Right cardiac atrium (tissue), 5 donors: ENCODE measurements around the gene CDHR4. TPM values are rescaled to one million over a fixed set of nuclear protein-coding genes. Genes with fewer than 3 reads are reported as not detected.
"Not testable (repeated sequence)": the region's sequence is repeated elsewhere in the genome, so short reads cannot be mapped to it uniquely, and the experiment has no call there.

ENCODE experiments used
- ATAC-seq, 2 donors: fragments of 200-7000 bp; cut with Tn5 transposase; one replicate each; pipeline versions ENCODE4 v1.8.0 to v1.9.1; 2020; ENCODE audit warnings: moderate library complexity in 2 of 2, mild to moderate bottlenecking in 1 of 2
- DNase-seq, 3 donors: peaks; one replicate each; pipeline ENCODE4 v3.0.0-alpha.2; 2020
- H3K27ac ChIP-seq: one replicate; pipeline ENCODE4 v1.5.1; 2013; ENCODE audit warnings: mild to moderate bottlenecking, low read length, control low read depth, moderate library complexity
- H3K27me3 ChIP-seq: one replicate; pipeline ENCODE4 v1.6.1; 2013; ENCODE audit not compliant: control insufficient read depth, insufficient read depth
- H3K4me1 ChIP-seq: one replicate; pipeline ENCODE4 v1.6.1; 2013; ENCODE audit warnings: low read length; ENCODE audit not compliant: control insufficient read depth, insufficient read depth
- H3K4me3 ChIP-seq: one replicate; pipeline ENCODE4 v1.5.1; 2013; ENCODE audit warnings: low read length, control low read depth
- H3K9me3 ChIP-seq: one replicate; pipeline ENCODE4 v1.6.1; 2013; ENCODE audit warnings: low read length; ENCODE audit not compliant: control insufficient read depth
- WGBS: extraction: QIAGEN DNeasy Blood & Tissue Kit; methylation state at CpG from one replicate; pipeline ENCODE4 v1.1.7; 2013; 5-methylcytosine and 5-hydroxymethylcytosine counted together
- intact Hi-C, 4 donors: fragments of 100-400 bp; cut with DNase I; formaldehyde crosslinking; loops; one replicate each; pipeline versions ENCODE4 v1.11.0 to v1.14.0; 2022 to 2023
- polyA plus RNA-seq: library from polyadenylated mRNA; stranded (reverse); fragments of 200-250 nt; gene quantifications from one replicate; pipeline ENCODE4 v1.2.3, GENCODE V29; 2013
- total RNA-seq, 4 donors: library from RNA; stranded (reverse); fragmentation: NEBNext Ultra II Directional; extraction: Animal tissue kit (Norgen Biotek cat#: 25700); gene quantifications; one replicate each; pipeline ENCODE4 v1.2.1, GENCODE V29; 2021
- donor health status: healthy with polysubstance abuse.
- donor health status: DM: no; HTN: yes; CAD: no.
- donor health status: DM: no; HTN: no; CAD: no.
- donor health status: DM: no; HTN: yes; CAD: no; lungs with severe emphysema.
- donor health status: DM: yes; HTN: yes; CAD: no.

The CDHR4 gene
- total and polyA plus RNA-seq, 5 donors, result 0.07 to 0.29 TPM; not detected in 3

GRCh38 chr3:49826016-49826415 is 26.3 kb upstream of the CDHR4 start:
- Histone ChIP-seq H3K4me1 (no peaks in the 10 kb centered on the region), H3K27me3 (no peaks in the 10 kb centered on the region), H3K27ac (no peak overlapping the region), H3K4me3 (no peak overlapping the region), H3K9me3 (no peaks in the 10 kb centered on the region)
- ATAC-seq (no peak), DNase-seq (peak in 1 of 3 donors; percentile 18)
- intact Hi-C loops, result no loop called here
- WGBS, result 61% methylated on average over 6 of the region's 6 CpGs

- WGBS, result 96% methylated on average over 3 of the region's 3 CpGs
- ATAC-seq, H3K9me3 ChIP-seq, H3K4me1 ChIP-seq, H3K27me3 ChIP-seq, H3K4me3 ChIP-seq, DNase-seq, H3K27ac ChIP-seq, intact Hi-C loops: not testable (repeated sequence)
Observed at GRCh38 chr3:49823131-49823530, 23.5 kb upstream of the CDHR4 start.

- no peaks in the 10 kb centered on the region for H3K9me3 ChIP-seq
- peak within 1 kb of the TSS; percentile 91 for H3K27ac ChIP-seq
- intact Hi-C loops, result no loop called here
Observed at GRCh38 chr3:49813497-49814174, 14.0 kb upstream of the CDHR4 start, which contains the start of gene UBA7. TSS of gene UBA7 (minus strand) at chr3:49813953. CDS start at chr3:49813787, 166 bp downstream.

GRCh38 chr3:49812916-49813496 is 13.3 kb upstream of the CDHR4 start:
- Histone ChIP-seq H3K4me1 (peaks cover 10% of the 10 kb centered on the region), H3K27ac (peak overlapping the region; percentile 91), H3K27me3 (no peaks in the 10 kb centered on the region), H3K9me3 (no peaks in the 10 kb centered on the region), H3K4me3 (peak overlapping the region; percentile 49)
- DNase-seq, result peak in 1 of 3 donors; percentile 55
- ATAC-seq, result peak; percentile 41 to 43
- whole genome bisulfite sequencing, result 24% methylated on average over 9 of the region's 9 CpGs
- intact Hi-C loops, result no loop called here

More at GRCh38 chr3:49813497-49814174, 14.0 kb upstream of the CDHR4 start, which contains the start of gene UBA7:
- no peaks in the 10 kb centered on the region for H3K27me3 ChIP-seq
- 7% methylated on average over 9 of the region's 9 CpGs for WGBS
- H3K4me3 ChIP-seq, result peak within 1 kb of the TSS; percentile 49
- H3K4me1 ChIP-seq, result peaks cover 10% of the 10 kb centered on the region
- DNase-seq (peak; percentile 48 to 83 (median 74)), ATAC-seq (peak; percentile 91 to 93)

- H3K4me1 ChIP-seq, result peaks cover 38% of the 10 kb centered on the region
- peak overlapping the region; percentile 8 for H3K27ac ChIP-seq
- no peaks in the 10 kb centered on the region for H3K9me3 ChIP-seq
- no peaks in the 10 kb centered on the region for H3K27me3 ChIP-seq
- no peak overlapping the region for H3K4me3 ChIP-seq
- ATAC-seq (no peak), DNase-seq (peak in 1 of 3 donors; percentile 60)
- 62% methylated on average over 13 of the region's 13 CpGs for WGBS
- intact Hi-C loops, result loop anchor here in 1 of 4 donors (10.0 kb wide), 1 partner anchor 97 kb away; the partner anchor contains the start of gene MST1R
Observed at GRCh38 chr3:49807431-49808114, 7.9 kb upstream of the CDHR4 start.

- intact Hi-C loops, result loop anchor here in 1 of 4 donors (10.0 kb wide), 1 partner anchor 98 kb away; the partner anchor contains the start of gene MST1R
- Histone ChIP-seq H3K4me1 (peaks cover 33% of the 10 kb centered on the region), H3K9me3 (no peaks in the 10 kb centered on the region), H3K27me3 (no peaks in the 10 kb centered on the region), H3K4me3 (no peak overlapping the region), H3K27ac (peak overlapping the region; percentile 25)
- DNase-seq, result peak in 1 of 3 donors; percentile 37
- 72% methylated on average over 2 of the region's 2 CpGs for WGBS
- ATAC-seq, result no peak
Observed at GRCh38 chr3:49806850-49807249, 7.2 kb upstream of the CDHR4 start.

- Histone ChIP-seq H3K4me1 (peaks cover 33% of the 10 kb centered on the region), H3K27ac (peak overlapping the region; percentile 31), H3K4me3 (no peak overlapping the region), H3K27me3 (no peaks in the 10 kb centered on the region), H3K9me3 (no peaks in the 10 kb centered on the region)
- DNase-seq, result peak; percentile 39 to 82 (median 81)
- ATAC-seq, result peak in 1 of 2 donors; percentile 8
- intact Hi-C loops, result loop anchor here in 2 of 4 donors (2.0 to 10.0 kb wide), 2 partner anchors 33 to 99 kb away; partner anchors contain the start of gene MST1R (in 1 of the 2)
- 21% methylated on average over 11 of the region's 11 CpGs for WGBS
Observed at GRCh38 chr3:49805897-49806701, 6.4 kb upstream of the CDHR4 start.

GRCh38 chr3:49805367-49805782 is 5.7 kb upstream of the CDHR4 start:
- intact Hi-C loops, result loop anchor here in 2 of 4 donors (2.0 to 10.0 kb wide), 2 partner anchors 33 to 99 kb away; partner anchors contain the start of gene MST1R (in 1 of the 2)
- Histone ChIP-seq H3K4me3 (no peak overlapping the region), H3K27ac (peak overlapping the region; percentile 31), H3K9me3 (no peaks in the 10 kb centered on the region), H3K4me1 (peaks cover 33% of the 10 kb centered on the region), H3K27me3 (no peaks in the 10 kb centered on the region)
- ATAC-seq (peak; percentile 68), DNase-seq (peak; percentile 87 to 94 (median 94))
- 5% methylated on average over 3 of the region's 3 CpGs for WGBS

- no peaks in the 10 kb centered on the region for H3K27me3 ChIP-seq
- H3K4me3 ChIP-seq, result peak overlapping the region; percentile 49
- ATAC-seq (no peak), DNase-seq (peak in 2 of 3 donors; percentile 75 to 81)
- intact Hi-C loops, result loop anchor here in 3 of 4 donors (2.0 to 10.0 kb wide), 5 partner anchors 33 to 100 kb away; partner anchors contain the start of gene MST1R (in 2 of the 3)
- H3K9me3 ChIP-seq, result no peaks in the 10 kb centered on the region
- WGBS, result 33% methylated on average over 26 of the region's 26 CpGs
- H3K4me1 ChIP-seq, result peaks cover 33% of the 10 kb centered on the region
- peak overlapping the region; percentile 31 for H3K27ac ChIP-seq
Observed at GRCh38 chr3:49804141-49805041, 4.7 kb upstream of the CDHR4 start.
